AG09309 (cell line): ENCODE measurements around the gene BICC1.

ENCODE experiments used
- DNase-seq: peaks from one replicate; pipeline ENCODE4 v3.0.0-alpha.2; 2010; ENCODE audit warnings: low read depth
- H3K4me3 ChIP-seq: 2 replicates; pipeline ENCODE4 v1.5.1; 2011; ENCODE audit warnings: mild to moderate bottlenecking, low read depth, low read length, moderate library complexity; ENCODE audit not compliant: control insufficient read depth
- CTCF ChIP-seq: IDR thresholded peaks from 2 replicates; pipeline ENCODE4 v1.5.1; 2011; ENCODE audit warnings: mild to moderate bottlenecking, low read depth, low read length, inconsistent platforms; ENCODE audit not compliant: insufficient read depth, control insufficient read depth; ENCODE audit errors: missing control alignments

The BICC1 gene

GRCh38 chr10:58573144-58573543 lies 60.5 kb downstream of the BICC1 start:
- peak; percentile 71 for DNase-seq
- TF ChIP-seq CTCF: no peak
- no peak overlapping the region for H3K4me3 ChIP-seq

- H3K4me3 ChIP-seq: no peak overlapping the region
- peak; percentile 52 for DNase-seq
- no peak for TF ChIP-seq CTCF
Observed at GRCh38 chr10:58574058-58574457, 61.4 kb downstream of the BICC1 start.

GRCh38 chr10:58575491-58575890 lies 62.8 kb downstream of the BICC1 start:
- no peak for TF ChIP-seq CTCF
- DNase-seq: no peak
- no peak overlapping the region for H3K4me3 ChIP-seq

GRCh38 chr10:58576751-58577436 lies 64.2 kb downstream of the BICC1 start:
- no peak for DNase-seq

GRCh38 chr10:58577437-58577777 lies 64.7 kb downstream of the BICC1 start:
- DNase-seq: peak; percentile 63
- no peak overlapping the region for H3K4me3 ChIP-seq
- no peak for TF ChIP-seq CTCF

More at GRCh38 chr10:58576751-58577436, 64.2 kb downstream of the BICC1 start:
- TF ChIP-seq CTCF: no peak
- no peak overlapping the region for H3K4me3 ChIP-seq

- no peak for DNase-seq
- TF ChIP-seq CTCF: no peak
Observed at GRCh38 chr10:58578366-58578765, 65.7 kb downstream of the BICC1 start.

More at GRCh38 chr10:58578366-58578765, 65.7 kb downstream of the BICC1 start:
- no peak overlapping the region for H3K4me3 ChIP-seq
